ENCODE measurements around the gene PEX19.
A peak's percentile ranks its signal among the peaks of the same experiment; 100 is the strongest.

The PEX19 gene

GRCh38 chr1:160291248-160292220, 6.6 kb upstream of the PEX19 start:
- TF ChIP-seq CTCF (IDR thresholded peaks at IDR 0.05), result peak; percentile 87

- TF ChIP-seq CTCF (IDR thresholded peaks at IDR 0.05), result no peak
Observed at GRCh38 chr1:160285506-160285905, 573 bp upstream of the PEX19 start.

- no peak for TF ChIP-seq CTCF (IDR thresholded peaks at IDR 0.05)
Observed at GRCh38 chr1:160284220-160284781, 632 bp downstream of the PEX19 start.

- no peak for TF ChIP-seq CTCF (IDR thresholded peaks at IDR 0.05)
Observed at GRCh38 chr1:160282807-160283206, 2.1 kb downstream of the PEX19 start.

DNA sequence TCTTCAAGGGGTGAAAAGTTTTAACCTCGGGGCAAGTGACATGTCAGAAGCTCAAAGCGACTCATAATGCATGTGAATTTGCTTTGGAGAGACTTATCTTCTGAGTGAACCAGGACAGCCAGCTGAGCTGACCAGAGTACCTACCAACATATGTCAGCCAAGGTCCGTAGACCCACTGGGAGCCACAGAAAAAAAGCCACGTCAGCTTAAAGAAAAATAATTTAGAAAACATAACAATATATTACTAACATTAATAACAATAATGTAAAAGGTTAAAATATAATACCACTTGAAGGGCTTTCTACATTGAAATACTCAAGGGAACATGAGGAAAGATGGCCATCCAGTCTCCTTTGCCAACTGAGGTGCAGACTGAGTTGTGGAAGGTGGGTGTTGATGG, 6.9 kb downstream of the PEX19 start:
- no peak for TF ChIP-seq CTCF (IDR thresholded peaks at IDR 0.05)

DNA sequence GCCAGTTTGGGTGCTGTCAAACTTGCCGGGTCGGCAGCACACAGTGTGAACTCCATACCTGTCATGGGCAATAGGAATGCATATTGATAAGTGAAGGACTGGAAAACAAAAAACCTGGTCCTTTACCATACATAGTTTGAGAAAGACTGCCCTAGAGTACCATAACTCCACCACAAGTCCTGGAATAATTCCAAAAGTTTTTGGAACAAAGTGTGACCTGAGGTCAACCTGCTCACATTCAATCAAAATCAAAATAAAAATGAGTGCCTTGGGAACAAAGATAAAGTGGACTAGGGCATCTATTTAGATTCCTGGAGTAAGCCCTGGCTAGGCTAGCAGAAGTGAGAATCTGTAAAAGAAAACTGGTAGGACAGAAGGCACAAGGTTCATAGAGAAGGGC, 7.6 kb downstream of the PEX19 start:
- TF ChIP-seq CTCF (IDR thresholded peaks at IDR 0.05), result no peak

DNA sequence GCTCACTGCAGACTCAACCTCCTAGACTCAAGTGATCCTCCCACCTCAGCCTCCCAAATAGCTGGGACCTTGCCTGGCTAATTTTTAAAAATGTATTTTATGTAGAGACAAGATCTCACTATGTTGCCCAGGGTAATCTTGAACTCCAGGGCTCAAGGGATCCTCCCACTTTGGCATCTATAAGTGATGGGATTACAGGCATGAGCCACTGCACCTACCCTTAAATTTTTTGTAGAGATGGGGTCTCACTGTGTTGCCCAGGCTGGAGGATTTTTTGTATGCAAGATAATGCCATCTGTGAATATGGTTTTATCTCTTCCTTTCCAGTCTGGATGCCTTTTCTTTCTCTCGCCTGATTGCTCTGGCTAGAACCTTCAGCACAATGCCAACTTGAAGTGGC, 13.9 kb downstream of the PEX19 start:
- no peak for TF ChIP-seq CTCF (IDR thresholded peaks at IDR 0.05)
